HG03095 (cell line): Measurements from ENCODE around the gene ISL1.

ENCODE experiments used
- ATAC-seq: cut with Tn5 transposase; IDR thresholded peaks from one replicate; pipeline ENCODE4 v1.9.1; 2021; ENCODE audit warnings: moderate library complexity; ENCODE audit not compliant: unreplicated experiment

ISL1 gene

DNA sequence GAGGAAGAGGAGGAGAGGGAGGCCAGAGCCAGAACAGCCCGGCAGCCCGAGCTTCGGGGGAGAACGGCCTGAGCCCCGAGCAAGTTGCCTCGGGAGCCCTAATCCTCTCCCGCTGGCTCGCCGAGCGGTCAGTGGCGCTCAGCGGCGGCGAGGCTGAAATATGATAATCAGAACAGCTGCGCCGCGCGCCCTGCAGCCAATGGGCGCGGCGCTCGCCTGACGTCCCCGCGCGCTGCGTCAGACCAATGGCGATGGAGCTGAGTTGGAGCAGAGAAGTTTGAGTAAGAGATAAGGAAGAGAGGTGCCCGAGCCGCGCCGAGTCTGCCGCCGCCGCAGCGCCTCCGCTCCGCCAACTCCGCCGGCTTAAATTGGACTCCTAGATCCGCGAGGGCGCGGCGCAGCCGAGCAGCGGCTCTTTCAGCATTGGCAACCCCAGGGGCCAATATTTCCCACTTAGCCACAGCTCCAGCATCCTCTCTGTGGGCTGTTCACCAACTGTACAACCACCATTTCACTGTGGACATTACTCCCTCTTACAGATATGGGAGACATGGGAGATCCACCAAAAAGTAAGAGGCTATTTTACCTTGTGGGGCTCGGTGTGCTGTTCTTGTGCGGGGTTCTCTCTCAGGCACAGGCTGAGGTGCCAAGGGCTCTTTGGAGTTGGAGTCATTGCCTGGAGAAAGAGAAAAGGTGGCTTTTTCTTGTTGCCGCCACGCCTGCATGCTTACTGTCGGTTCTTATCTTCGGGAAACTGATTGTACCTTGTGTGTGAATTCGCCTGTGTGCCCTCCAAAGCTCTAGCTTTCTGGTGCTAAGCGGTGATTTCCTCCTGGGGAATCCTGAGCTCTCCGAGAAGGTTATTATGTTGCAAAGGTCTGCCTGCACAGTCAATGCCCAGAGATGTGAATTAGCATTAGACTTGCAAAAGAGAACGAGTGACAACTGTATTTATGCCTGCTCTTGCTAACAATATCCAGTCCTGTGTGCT lies at the start of gene ISL1:
ISL1 (plus strand) TSS at position 318 of the 991 bp plus-strand sequence; CDS start at position 542, 224 bp downstream.
- ATAC-seq: no peak

DNA sequence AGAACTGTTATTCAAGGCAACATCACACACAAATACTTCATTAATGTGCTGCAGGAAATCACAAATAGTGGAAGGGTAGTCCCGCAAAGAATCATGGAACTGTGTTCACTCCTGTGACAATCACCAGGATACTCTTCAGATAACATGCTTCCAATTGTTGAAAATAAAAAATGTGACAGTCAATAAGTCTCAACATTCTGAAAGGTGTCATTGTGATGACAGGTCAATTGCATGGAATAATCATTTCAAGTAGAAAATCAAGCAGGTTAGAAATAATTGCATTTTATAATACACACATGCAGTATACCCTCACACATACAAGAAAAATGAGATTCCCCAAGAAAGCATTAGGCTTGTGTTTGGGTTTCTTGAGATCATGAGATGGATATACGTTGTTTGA lies 46.4 kb upstream of the ISL1 start:
- ATAC-seq: no peak

GRCh38 chr5:51345106-51345505 lies 38.1 kb upstream of the ISL1 start:
- no peak for ATAC-seq

- ATAC-seq: no peak
Observed at GRCh38 chr5:51347157-51347556, 36.1 kb upstream of the ISL1 start.

DNA sequence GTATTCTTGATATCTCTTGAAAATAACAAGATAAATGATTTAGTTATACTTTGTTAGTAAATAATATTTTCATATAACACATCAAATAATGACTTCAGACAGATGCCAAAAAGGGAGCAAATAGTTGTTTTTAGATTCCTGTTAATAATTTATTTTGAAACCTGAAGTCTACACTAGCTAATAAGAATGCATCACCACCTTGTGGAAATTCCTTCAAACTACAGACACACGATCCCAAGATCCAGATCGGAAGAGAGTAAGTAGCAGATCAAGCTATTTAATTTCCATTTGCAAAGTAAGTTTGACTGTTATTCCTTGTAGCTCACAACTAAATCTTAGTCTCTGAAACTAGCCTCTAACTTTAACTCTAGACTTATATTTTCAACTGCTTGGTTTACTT lies 35.5 kb upstream of the ISL1 start:
- no peak for ATAC-seq

GRCh38 chr5:51371052-51371451 lies 12.2 kb upstream of the ISL1 start:
- no peak for ATAC-seq

DNA sequence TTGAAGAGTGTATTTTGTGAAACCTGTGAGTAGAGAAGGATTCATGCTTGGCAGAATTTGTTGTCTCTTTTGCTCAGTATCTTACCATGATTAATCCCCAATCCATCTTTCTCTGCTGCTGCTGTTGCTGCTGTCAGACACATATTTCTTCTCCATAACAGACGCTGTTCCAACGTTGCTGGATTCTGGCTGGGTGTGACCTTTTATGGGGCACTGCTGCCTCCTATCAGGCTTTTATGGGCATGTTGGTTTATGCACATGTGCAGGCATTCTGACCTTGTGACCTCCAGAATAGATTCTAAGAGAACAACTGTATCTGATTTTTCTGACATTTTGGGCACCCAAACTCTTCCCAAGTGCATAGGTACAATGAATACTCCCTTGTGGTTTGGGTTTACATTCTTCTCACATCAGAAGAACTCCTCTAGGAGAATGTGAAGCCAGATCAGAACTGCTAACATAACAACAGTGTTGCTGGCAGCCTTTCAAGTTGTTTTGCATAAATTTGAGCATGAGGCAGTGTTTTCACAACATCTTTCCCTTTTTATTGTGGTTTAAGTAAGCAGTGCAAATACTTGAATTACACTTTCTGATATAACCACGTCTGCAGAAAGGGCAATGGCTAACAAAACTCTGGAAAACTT lies 9.2 kb upstream of the ISL1 start:
- no peak for ATAC-seq

GRCh38 chr5:51375084-51375483 lies 8.2 kb upstream of the ISL1 start:
- ATAC-seq: no peak

- ATAC-seq: no peak
Observed at GRCh38 chr5:51376509-51376908, 6.7 kb upstream of the ISL1 start.

DNA sequence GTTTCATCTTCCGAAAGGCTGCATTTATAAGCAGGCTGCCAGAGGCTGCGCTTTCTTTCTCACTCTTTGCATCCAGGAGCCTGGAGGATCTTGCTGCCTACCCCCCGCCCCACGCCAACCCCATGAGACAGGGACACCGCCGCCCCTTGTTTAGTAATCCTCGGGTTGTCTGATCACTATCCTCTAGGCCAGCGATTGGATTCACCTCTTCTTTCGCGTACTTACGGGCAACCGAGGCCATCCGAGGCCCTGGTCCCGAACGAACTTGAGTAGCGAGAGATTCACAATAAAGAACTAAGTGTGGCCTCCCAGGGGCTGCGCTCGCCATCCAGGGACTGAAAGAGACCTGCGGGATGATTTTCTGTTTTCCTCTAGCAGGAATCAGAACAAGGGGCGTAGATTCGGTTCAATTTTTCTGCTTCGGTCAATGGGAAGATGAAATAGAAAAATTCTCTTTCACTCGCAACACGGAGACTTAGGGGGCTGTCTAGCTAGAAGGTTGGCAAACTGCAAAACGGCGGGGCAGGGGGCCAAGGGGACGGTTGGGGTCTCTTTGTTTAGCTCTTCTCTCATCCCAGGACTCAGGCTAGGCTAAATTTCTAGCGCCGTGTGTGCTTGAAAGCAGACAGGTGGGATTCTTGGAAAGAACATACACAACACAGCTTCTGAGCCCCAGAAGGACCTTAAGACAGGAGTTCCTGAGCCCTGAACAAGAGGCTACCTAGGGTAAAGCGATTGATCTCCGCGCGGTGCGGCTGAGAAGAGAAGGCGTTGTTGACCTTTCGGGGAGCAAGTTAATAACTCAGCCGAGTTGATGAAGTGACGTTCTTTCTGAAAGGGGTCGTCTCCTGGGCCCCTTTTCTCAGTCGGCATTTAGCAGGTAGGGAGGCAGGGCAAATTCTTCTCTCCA lies 5.8 kb upstream of the ISL1 start:
- ATAC-seq: no peak

DNA sequence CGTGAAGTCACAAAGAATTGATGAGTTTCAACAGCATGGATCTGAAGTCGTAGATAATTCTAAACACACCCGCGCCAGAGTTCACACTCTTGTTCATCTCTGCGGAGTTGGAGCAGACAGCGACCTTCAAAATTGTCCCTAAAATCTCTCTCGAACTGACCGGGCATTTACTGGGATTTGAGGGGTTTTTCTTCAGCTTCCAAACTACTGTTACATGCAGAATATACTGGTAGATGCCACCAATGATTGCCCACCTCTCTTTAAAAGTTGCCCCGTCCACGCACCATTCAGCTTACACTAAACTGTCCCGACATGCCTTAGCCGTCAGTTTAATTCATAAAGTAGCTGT lies 5.2 kb upstream of the ISL1 start:
- ATAC-seq: no peak

GRCh38 chr5:51378448-51379330 lies 4.6 kb upstream of the ISL1 start:
- ATAC-seq: no peak

DNA sequence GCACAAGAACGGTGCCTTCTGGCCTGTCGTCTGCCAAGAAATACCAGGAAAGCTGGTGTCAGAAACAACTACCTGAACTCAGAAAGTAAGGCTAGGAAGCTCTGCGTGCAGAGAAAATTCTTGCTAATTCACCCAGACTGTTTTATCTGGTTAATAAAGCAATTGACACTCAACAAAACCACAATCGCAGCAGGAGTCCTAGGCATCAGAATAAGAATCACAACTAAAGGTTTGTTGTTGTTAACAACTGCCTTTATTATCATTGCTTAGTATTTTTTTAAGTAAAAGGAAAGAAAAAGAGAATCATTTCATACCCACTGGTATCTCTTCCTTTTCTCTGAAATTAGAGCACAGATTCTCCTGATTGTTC lies 3.9 kb upstream of the ISL1 start:
- ATAC-seq: no peak

- ATAC-seq: no peak
Observed at GRCh38 chr5:51380603-51381207, 2.5 kb upstream of the ISL1 start.

DNA sequence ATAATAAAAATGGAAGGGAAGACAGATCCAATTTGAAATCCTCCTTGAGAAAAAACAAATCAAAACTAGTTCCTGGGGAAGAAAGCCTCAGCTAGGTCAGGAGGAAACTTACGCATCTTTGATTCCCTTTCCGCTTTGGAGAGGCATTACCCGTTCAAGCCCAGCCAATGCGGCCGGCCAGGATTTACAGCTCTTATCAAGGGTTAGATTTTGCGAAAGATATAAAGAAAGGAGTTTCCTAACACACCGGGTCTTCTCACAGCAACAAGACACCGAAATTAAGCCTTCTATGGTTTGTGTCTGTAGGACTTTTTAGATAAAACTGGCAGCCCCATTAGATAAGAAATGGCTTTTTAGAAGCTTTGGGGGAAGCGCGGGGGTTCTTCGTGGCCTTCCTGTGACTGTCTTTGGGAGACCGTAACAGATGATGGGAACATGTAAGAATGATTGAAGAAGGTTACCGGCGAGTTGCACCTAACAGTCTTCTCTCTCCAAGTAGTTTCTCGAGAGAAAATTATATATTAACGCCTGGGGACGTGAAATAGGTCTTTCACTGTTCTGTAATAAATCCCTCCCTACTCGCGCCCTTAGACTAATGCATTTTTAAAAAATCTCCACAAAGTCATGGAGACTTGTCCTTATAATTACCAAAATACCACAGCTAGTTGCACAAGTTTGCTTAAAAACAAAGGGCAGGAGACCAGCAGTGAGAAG lies 1.3 kb upstream of the ISL1 start:
- ATAC-seq: no peak

DNA sequence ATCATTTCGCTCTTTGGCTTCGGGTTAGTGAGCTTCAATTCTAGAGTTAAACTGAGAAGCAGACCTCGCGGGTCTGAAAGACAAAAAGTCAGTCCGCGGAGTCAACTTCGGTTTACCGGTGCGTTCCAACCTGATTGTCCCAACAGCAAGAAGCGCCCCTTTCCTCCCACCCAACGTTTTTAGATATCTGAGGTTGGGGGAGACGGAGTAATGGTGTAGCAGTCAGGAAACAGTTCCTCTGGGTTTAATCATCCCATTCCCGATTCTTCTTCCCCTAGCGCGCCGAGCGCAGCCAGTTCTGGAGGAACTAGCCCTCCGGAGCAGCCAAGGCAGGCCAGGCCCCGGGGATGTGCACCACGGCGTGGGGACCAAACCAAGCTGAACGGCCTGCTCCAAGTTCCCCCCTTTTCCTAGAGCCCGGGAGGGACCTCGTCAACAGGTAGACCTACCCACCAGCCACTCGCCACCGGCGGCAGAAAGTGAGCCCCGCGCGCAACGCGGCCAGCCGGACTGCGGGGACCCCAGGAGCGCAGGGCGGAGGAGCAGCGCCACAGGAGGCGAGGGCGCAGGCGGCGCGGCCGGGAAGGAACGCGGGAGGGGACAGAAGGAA lies 622 bp upstream of the ISL1 start:
- no peak for ATAC-seq

- ATAC-seq: no peak
Observed at GRCh38 chr5:51384281-51384840, 1.1 kb downstream of the ISL1 start.

- no peak for ATAC-seq
Observed at GRCh38 chr5:51385216-51385615, 2.0 kb downstream of the ISL1 start.
